ENCODE results near the gene SNRNP200. TPM values are rescaled to one million over a fixed set of nuclear protein-coding genes. Genes with fewer than 3 reads are reported as not detected.

Gene SNRNP200
- total RNA-seq, 2 donors from 2014 or later = 117 to 148 TPM

GRCh38 chr2:96231316-96231715, 74.0 kb downstream of the SNRNP200 start:
- no peaks in the 10 kb centered on the region for H3K9me3 ChIP-seq
- no peak for TF ChIP-seq CTCF (IDR thresholded peaks at IDR 0.05)
- TF ChIP-seq POLR2A (IDR thresholded peaks at IDR 0.05) = no peak
- no peak for TF ChIP-seq POLR2AphosphoS5 (IDR thresholded peaks at IDR 0.05)
- WGBS = 89% methylated on average over 4 of the region's 4 CpGs
- no peaks in the 10 kb centered on the region for H3K27me3 ChIP-seq (replicated peaks; ENCODE audit: insufficient read depth)
- intact Hi-C loops (cut with DNase I) = no loop called here
- no peak overlapping the region for H3K27ac ChIP-seq
- no peaks in the 10 kb centered on the region for H3K36me3 ChIP-seq
- no peaks in the 10 kb centered on the region for H3K4me1 ChIP-seq (replicated peaks)
- no peak overlapping the region for H3K4me3 ChIP-seq
- DNase-seq (ENCODE audit: low spot score) = no peak

GRCh38 chr2:96225016-96225533, 80.3 kb downstream of the SNRNP200 start:
- no peaks in the 10 kb centered on the region for H3K9me3 ChIP-seq
- no peaks in the 10 kb centered on the region for H3K4me1 ChIP-seq (replicated peaks)
- TF ChIP-seq POLR2A (IDR thresholded peaks at IDR 0.05) (no peak), CTCF (IDR thresholded peaks at IDR 0.05) (no peak), POLR2AphosphoS5 (IDR thresholded peaks at IDR 0.05) (no peak)
- H3K4me3 ChIP-seq = no peak overlapping the region
- no peak for DNase-seq (ENCODE audit: low spot score)
- H3K27ac ChIP-seq = no peak overlapping the region
- no peaks in the 10 kb centered on the region for H3K27me3 ChIP-seq (replicated peaks; ENCODE audit: insufficient read depth)
- intact Hi-C loops (cut with DNase I) = no loop called here
- no peaks in the 10 kb centered on the region for H3K36me3 ChIP-seq
- WGBS = 61% methylated on average over 3 of the region's 3 CpGs

Other genes with a start within 250 kb of the SNRNP200 start
- 1 to 10 TPM in 1 of 2 donors, under 1 TPM in 1; 0.23 to 5.0 TPM for gene ADRA2B, start 189.0 kb downstream of the SNRNP200 start, total RNA-seq
- under 1 TPM in 1 of 2 donors, not detected in 1; 0.57 TPM for gene ASTL, start 167.0 kb downstream of the SNRNP200 start, total RNA-seq
- 10 to 100 TPM in 1 of 2 donors, 1 to 10 TPM in 1; 5.2 to 45.7 TPM for gene DUSP2, start 160.1 kb downstream of the SNRNP200 start, total RNA-seq
- 100 to 1,000 TPM in 1 of 2 donors, 10 to 100 TPM in 1; 93.1 to 141 TPM for gene STARD7, start 96.7 kb downstream of the SNRNP200 start, total RNA-seq
- gene TMEM127, start 39.5 kb downstream of the SNRNP200 start, total RNA-seq = 10 to 100 TPM; 40.4 to 50.4 TPM
- 100 to 1,000 TPM; 108 to 135 TPM for gene CIAO1, start 39.3 kb downstream of the SNRNP200 start, total RNA-seq
- gene ITPRIPL1, start 19.8 kb upstream of the SNRNP200 start, total RNA-seq = 1 to 10 TPM; 1.8 to 8.9 TPM
- 10 to 100 TPM in 1 of 2 donors, 1 to 10 TPM in 1; 1.2 to 11.2 TPM for gene NCAPH, start 30.2 kb upstream of the SNRNP200 start, total RNA-seq
- 10 to 100 TPM in 1 of 2 donors, 1 to 10 TPM in 1; 8.9 to 28.9 TPM for gene NEURL3, start 199.8 kb upstream of the SNRNP200 start, total RNA-seq
- gene ARID5A, start 231.2 kb upstream of the SNRNP200 start, total RNA-seq = 10 to 100 TPM; 23.0 to 54.6 TPM